OCI-LY1 (cell line): ENCODE data around the gene CEL.

ENCODE experiments used
- H2AFZ ChIP-seq: fragments of 200-600 bp; sonication (generic), shearing (Covaris generic); 2 replicates; pipeline ENCODE4 v1.6.0; 2014; ENCODE audit warnings: antibody characterized with exemption, mild to moderate bottlenecking, low read length
- H3F3A ChIP-seq: fragments of 200-600 bp; sonication (generic), shearing (Covaris generic); 2 replicates; pipeline ENCODE4 v1.6.0; 2014; ENCODE audit warnings: mild to moderate bottlenecking, antibody characterized with exemption, low read length, moderate library complexity; ENCODE audit not compliant: insufficient read depth
- H3K27ac ChIP-seq: fragments of 200-600 bp; sonication (generic); 2 replicates; pipeline ENCODE4 v1.5.1; 2014; ENCODE audit warnings: low read length, mixed run types, mild to moderate bottlenecking, low read depth; ENCODE audit not compliant: poor library complexity, severe bottlenecking
- H3K27me3 ChIP-seq: fragments of 200-600 bp; sonication (generic); 2 replicates; pipeline ENCODE4 v1.6.0; 2014; ENCODE audit warnings: antibody characterized with exemption, mild to moderate bottlenecking, low read length, moderate library complexity; ENCODE audit not compliant: insufficient read depth
- H3K36me3 ChIP-seq: fragments of 200-600 bp; sonication (generic); 2 replicates; pipeline ENCODE4 v1.6.1; 2014; ENCODE audit warnings: mild to moderate bottlenecking, antibody characterized with exemption, low read length, moderate library complexity, mixed read lengths; ENCODE audit not compliant: insufficient read depth
- H3K4me1 ChIP-seq: fragments of 200-600 bp; sonication (generic); 2 replicates; pipeline ENCODE4 v1.5.1; 2014; ENCODE audit warnings: mild to moderate bottlenecking, low read length, moderate library complexity; ENCODE audit not compliant: insufficient read depth, severe bottlenecking
- H3K4me2 ChIP-seq: fragments of 200-600 bp; sonication (generic), shearing (Covaris generic); 2 replicates; pipeline ENCODE4 v1.6.1; 2014; ENCODE audit warnings: low read length
- H3K4me3 ChIP-seq: fragments of 200-600 bp; sonication (generic); 2 replicates; pipeline ENCODE4 v1.5.1; 2014; ENCODE audit warnings: low read length, low read depth, mild to moderate bottlenecking, mixed read lengths; ENCODE audit not compliant: poor library complexity, severe bottlenecking
- H3K79me2 ChIP-seq: fragments of 200-600 bp; shearing (Covaris generic); 2 replicates; pipeline ENCODE4 v1.6.1; 2016; ENCODE audit warnings: mixed run types, low read length, mixed read lengths; ENCODE audit not compliant: insufficient read depth
- H3K9ac ChIP-seq: fragments of 200-600 bp; sonication (generic), shearing (Covaris generic); 2 replicates; pipeline ENCODE4 v1.6.1; 2014; ENCODE audit warnings: mild to moderate bottlenecking, low read length, mixed read lengths
- H3K9me2 ChIP-seq: fragments of 200-600 bp; sonication (generic), shearing (Covaris generic); 2 replicates; pipeline ENCODE4 v1.6.1; 2014; ENCODE audit warnings: low read depth, mild to moderate bottlenecking, low read length, mixed read lengths
- H3K9me3 ChIP-seq: fragments of 200-600 bp; shearing (Covaris generic); 2 replicates; pipeline ENCODE4 v1.6.1; 2014; ENCODE audit warnings: low read length, mixed read lengths
- H4K20me1 ChIP-seq: fragments of 200-600 bp; sonication (generic), shearing (Covaris generic); 2 replicates; pipeline ENCODE4 v1.6.0; 2016; ENCODE audit warnings: mild to moderate bottlenecking, low read length; ENCODE audit not compliant: insufficient read depth
- CTCF ChIP-seq: fragments of 200-600 bp; sonication (generic), shearing (Covaris generic); IDR thresholded peaks from 2 replicates; pipeline ENCODE4 v1.5.1; 2017; ENCODE audit warnings: mild to moderate bottlenecking, antibody characterized with exemption, low read length, moderate library complexity, mixed read lengths
- EZH2 ChIP-seq: fragments of 200-600 bp; sonication (generic), shearing (Covaris generic); IDR thresholded peaks from 2 replicates; pipeline ENCODE4 v1.8.0; 2017; ENCODE audit warnings: borderline replicate concordance, mixed run types, mild to moderate bottlenecking, antibody characterized with exemption, low read length, moderate library complexity, mixed read lengths

Gene CEL

GRCh38 chr9:133116346-133117231 lies 54.8 kb downstream of the CEL start:
- Histone ChIP-seq H3K9me3 (no peaks in the 10 kb centered on the region), H4K20me1 (no peaks in the 10 kb centered on the region), H3K27me3 (no peaks in the 10 kb centered on the region), H3K4me2 (no peak overlapping the region), H3K9ac (no peak overlapping the region), H3F3A (no peaks in the 10 kb centered on the region), H3K4me1 (peaks cover 9% of the 10 kb centered on the region), H3K9me2 (no peaks in the 10 kb centered on the region), H3K36me3 (no peaks in the 10 kb centered on the region), H3K79me2 (no peaks in the 10 kb centered on the region), H3K27ac (no peak overlapping the region), H3K4me3 (no peak overlapping the region), H2AFZ (no peak overlapping the region)
- TF ChIP-seq EZH2 = no peak
- no peak for TF ChIP-seq CTCF

GRCh38 chr9:133117271-133118178 lies 55.7 kb downstream of the CEL start:
- no peak overlapping the region for H3K4me3 ChIP-seq
- no peak overlapping the region for H3K27ac ChIP-seq
- no peaks in the 10 kb centered on the region for H3K27me3 ChIP-seq
- no peak overlapping the region for H3K9ac ChIP-seq
- no peaks in the 10 kb centered on the region for H4K20me1 ChIP-seq
- TF ChIP-seq EZH2 (no peak), CTCF (no peak)
- no peaks in the 10 kb centered on the region for H3K9me2 ChIP-seq
- peaks cover 15% of the 10 kb centered on the region for H3K4me1 ChIP-seq
- no peaks in the 10 kb centered on the region for H3K79me2 ChIP-seq
- no peaks in the 10 kb centered on the region for H3F3A ChIP-seq
- no peaks in the 10 kb centered on the region for H3K36me3 ChIP-seq
- H3K4me2 ChIP-seq = no peak overlapping the region
- H2AFZ ChIP-seq = no peak overlapping the region
- H3K9me3 ChIP-seq = no peaks in the 10 kb centered on the region

GRCh38 chr9:133118179-133118520 lies 56.4 kb downstream of the CEL start:
- H3K4me3 ChIP-seq = no peak overlapping the region
- H3F3A ChIP-seq = no peaks in the 10 kb centered on the region
- H3K9ac ChIP-seq = no peak overlapping the region
- no peak overlapping the region for H3K27ac ChIP-seq
- no peaks in the 10 kb centered on the region for H4K20me1 ChIP-seq
- H3K4me2 ChIP-seq = no peak overlapping the region
- no peaks in the 10 kb centered on the region for H3K36me3 ChIP-seq
- H3K79me2 ChIP-seq = no peaks in the 10 kb centered on the region
- TF ChIP-seq EZH2 = no peak
- no peak for TF ChIP-seq CTCF
- no peak overlapping the region for H2AFZ ChIP-seq
- H3K27me3 ChIP-seq = no peaks in the 10 kb centered on the region
- H3K9me3 ChIP-seq = no peaks in the 10 kb centered on the region
- no peaks in the 10 kb centered on the region for H3K9me2 ChIP-seq
- H3K4me1 ChIP-seq = peaks cover 15% of the 10 kb centered on the region
